ENCODE results near the gene ATAD2B.
"Not testable (repeated sequence)": the region's sequence is repeated elsewhere in the genome, so short reads cannot be mapped to it uniquely, and the experiment has no call there.

The ATAD2B gene

DNA sequence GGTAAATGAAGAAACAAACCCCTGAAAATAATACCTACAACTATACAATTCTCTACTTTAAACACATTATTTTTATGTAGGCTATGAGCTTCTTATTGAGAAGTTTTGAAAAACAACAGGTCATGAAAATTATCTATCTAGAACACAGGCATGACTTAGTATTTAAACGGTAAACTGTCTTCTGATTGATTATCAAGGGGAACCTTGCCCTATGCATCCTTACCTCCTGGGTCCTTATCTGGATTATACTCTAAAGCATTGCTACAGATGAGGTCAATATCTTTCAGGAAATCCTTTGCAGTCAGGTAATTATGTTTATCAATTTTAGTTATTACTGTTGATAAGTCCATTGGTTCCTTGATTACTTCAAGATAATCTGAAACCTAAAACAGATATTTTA lies 144.3 kb downstream of the ATAD2B start:
- DNase-seq = peak; percentile 51

- no peak for DNase-seq
These were observed 144.8 kb downstream of the ATAD2B start for GRCh38 chr2:23782126-23782525.

DNA sequence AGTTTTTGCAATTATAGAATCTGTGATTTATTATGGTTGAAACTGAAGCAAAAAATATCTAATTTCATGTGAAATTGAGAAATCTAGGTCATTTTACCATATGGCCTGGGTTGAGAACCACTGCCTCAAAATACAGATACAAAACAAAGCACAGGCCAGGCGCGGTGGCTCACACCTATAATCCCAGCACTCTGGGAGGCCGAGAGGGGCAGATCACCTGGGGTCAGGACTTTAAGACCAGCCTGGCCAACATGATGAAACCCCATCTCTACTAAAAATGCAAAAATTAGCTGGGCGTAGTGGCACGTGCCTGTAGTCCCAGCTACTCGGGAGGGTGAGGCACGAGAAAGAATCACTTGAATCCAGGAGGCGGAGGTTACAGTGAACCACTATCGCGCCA lies 146.5 kb downstream of the ATAD2B start:
- not testable (repeated sequence) for DNase-seq

GRCh38 chr2:23777826-23778225 lies 149.1 kb downstream of the ATAD2B start:
- DNase-seq = no peak

GRCh38 chr2:23776021-23776420 lies 150.9 kb downstream of the ATAD2B start:
- DNase-seq = no peak

- DNase-seq = no peak
These were observed 154.2 kb downstream of the ATAD2B start for GRCh38 chr2:23772684-23773083.

- no peak for DNase-seq
These were observed 154.9 kb downstream of the ATAD2B start for GRCh38 chr2:23772056-23772455.

- DNase-seq = no peak
These were observed 157.6 kb downstream of the ATAD2B start for GRCh38 chr2:23769364-23769763.

DNA sequence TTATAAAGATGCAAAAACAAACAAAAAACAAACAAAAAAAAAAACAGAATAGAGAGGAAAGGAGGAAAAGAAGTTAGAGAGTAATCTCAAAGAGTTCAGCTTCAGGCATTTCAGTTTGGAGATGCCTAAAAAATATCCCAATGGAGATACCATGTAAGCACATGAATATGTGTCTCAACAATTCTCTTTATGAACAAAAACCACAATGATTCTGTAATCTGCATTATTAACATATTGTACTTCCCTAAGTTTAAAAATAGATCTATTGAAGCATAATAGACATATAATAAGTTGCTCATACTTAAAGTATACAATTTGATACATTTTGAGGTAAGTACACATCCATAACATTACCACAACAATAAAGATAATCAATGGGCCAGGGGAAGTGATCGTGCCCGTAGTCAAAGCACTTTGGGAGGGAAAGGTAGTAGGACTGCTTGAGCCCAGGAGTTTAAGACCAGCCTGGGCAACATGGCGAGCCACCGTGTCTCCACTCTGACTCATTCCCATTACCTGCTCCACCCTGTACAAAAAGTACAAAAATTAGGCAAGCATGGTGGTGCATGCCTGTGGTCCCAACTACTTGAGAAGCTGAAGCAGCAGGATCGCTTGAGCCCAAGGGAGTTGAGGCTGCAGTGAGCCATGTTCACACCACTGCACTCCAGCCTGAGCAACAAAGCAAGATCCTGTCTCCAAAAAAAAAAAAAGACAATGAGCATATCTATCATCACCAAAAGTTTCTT lies 158.9 kb downstream of the ATAD2B start:
- DNase-seq = no peak

DNA sequence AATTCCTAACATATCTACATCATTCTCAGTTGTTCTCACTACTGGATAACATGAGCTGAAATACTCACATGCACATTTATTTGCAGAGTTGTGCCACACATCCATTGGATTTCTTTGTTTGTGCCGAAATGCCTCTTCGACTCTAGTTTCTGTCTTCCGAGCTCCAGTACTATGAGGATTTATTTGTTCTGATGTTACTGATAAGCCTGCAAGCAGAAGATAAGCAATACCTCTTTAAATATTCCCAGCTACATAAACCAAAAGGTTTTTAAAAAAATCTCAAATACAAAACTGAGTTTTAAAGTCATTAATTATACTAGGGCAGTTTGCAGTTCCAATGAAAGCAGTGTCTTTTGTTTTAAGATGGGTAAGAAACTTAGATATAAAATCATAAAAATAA lies 164.8 kb downstream of the ATAD2B start:
- DNase-seq = no peak

- DNase-seq = peak; percentile 59
These were observed 165.3 kb downstream of the ATAD2B start for GRCh38 chr2:23761638-23762037.

DNA sequence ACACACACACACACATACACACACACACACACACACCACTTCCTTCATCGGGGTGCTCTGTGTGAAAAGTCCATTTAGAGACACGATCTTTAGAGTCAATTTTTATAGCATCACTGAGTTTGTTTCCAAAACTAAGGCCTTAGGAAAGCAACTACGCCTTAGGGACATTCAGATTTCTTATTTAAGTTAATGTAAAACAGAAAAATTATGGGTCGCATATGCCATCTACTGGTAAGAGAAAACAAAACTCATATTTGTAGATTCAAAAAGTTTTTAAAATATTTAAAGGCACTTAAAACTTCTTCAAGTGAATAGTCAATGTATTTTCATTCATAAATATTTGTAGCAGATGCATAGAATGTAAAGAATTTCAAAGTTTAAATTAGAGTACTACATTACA lies 166.2 kb downstream of the ATAD2B start:
- peak; percentile 35 for DNase-seq

- DNase-seq = peak; percentile 27
These were observed 169.1 kb downstream of the ATAD2B start for GRCh38 chr2:23757686-23758433.

GRCh38 chr2:23756593-23757292 lies 170.2 kb downstream of the ATAD2B start:
- no peak for DNase-seq

DNA sequence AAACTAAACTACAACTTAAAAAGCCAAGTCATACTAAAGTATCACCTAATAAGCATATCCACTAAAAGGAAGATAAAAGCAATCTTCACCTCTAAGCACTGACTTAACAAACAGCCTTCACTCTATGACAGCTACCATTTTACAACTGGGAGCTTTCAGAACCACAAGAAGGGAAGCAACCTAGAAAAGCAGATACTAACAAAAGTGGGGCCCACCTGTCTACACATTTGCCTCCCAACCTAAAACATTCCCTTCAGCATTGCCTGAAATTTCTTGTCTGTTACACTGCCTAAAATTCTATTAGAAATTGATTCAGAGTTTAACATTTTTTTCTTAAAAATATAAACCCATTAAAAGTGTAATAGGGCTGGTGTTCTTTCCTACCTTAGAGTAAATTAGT lies 172.0 kb downstream of the ATAD2B start:
- DNase-seq = no peak

- peak; percentile 45 for DNase-seq
These were observed 173.5 kb downstream of the ATAD2B start for GRCh38 chr2:23753291-23754010.

DNA sequence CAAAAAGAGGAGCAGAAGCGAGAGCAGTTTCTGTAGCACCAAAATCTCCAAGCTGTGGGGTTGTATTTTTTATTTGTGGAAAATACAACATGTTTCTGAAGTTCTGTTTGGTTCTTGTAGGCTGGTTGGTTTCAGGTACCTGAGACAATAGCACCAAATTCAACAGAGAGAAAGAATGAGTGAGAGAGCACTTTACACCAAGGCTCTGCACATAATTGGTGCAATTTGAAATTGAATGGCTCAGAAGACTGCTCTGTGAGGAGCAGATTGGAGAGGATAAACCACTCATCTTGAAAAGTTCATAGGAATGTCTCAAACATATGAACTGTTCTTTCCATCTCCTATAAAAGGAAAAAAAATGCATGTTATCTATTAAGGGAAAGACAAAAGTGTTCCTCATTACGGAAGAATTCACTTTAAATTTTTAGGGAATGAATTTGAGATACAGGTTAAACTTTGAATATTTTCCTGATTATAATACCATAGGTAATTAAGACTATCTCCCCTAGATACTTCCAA lies 175.1 kb downstream of the ATAD2B start:
- no peak for DNase-seq

- DNase-seq = no peak
These were observed 180.6 kb downstream of the ATAD2B start for GRCh38 chr2:23746141-23746863.

GRCh38 chr2:23745726-23746105 lies 181.2 kb downstream of the ATAD2B start:
- DNase-seq = peak; percentile 60

- DNase-seq = no peak
These were observed 181.7 kb downstream of the ATAD2B start for GRCh38 chr2:23745068-23745725.

DNA sequence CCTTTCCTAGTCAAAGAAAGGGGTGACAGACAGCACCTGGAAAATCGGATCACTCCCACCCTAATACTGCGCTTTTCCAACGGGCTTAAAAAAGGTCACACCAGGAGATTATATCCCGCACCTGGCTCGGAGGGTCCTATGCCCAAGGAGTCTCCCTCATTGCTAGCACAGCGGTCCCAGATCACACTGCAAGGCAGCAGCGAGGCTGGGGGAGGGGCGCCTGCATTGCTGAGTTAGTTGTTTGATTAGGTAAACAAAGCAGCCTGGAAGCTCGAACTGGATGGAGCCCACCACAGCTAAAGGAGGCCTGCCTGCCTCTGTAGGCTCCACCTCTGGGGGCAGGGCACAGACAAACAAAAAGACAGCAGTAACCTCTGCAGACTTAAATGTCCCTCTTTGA lies 190.1 kb downstream of the ATAD2B start:
- not testable (repeated sequence) for DNase-seq

DNA sequence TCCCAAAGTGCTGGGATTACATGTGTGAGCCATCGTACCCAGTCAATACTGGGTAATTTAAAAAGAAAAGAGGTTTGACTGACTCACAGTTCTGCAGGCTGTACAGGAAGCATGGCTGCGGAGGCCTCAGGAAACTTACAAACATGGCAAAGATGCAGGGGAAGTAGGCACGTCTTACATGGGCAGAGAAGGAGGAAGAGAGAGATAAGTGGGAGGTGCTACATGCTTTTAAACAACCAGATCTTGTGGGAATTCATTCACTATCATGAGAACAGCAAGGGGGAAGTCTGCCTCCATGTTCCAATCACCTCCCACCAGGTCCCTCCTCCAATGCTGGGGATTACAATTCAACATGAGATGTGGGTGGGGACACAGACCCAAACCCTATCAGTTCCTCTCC lies 192.5 kb downstream of the ATAD2B start:
- no peak for DNase-seq
